K562 (cell line): ENCODE results near the gene ARSK. TPM values are rescaled to one million over a fixed set of nuclear protein-coding genes. Genes with fewer than 3 reads are reported as not detected.

ENCODE experiments used
- ATAC-seq: fragments of 200-7000 bp; cut with Tn5 transposase; 3 replicates; pipeline ENCODE4 v1.9.1; 2020; ENCODE audit warnings: moderate library complexity
- BruUV-seq: library from RNA; stranded (reverse); fragments of 400-500 nt; replicated peaks from 2 replicates; lab custom pipeline; 2021; lab: Mats Ljungman, UMichigan
- CTCF ChIA-PET: fragments of 300-600 bp; formaldehyde crosslinking; extraction: SDS; loops from one replicate; lab custom pipeline; 2021; ENCODE audit warnings: low intra/inter-chr PET ratio; lab: Yijun Ruan, JAX
- POLR2A ChIA-PET: fragments of 300-600, 350-650 bp; sonication (Branson Sonifier 250); formaldehyde crosslinking; extraction: SDS; loops from one replicate; lab custom pipeline; 2021; ENCODE audit warnings: antibody characterized with exemption, inconsistent platforms; lab: Yijun Ruan, JAX
- DNase-seq, 4 experiments: peaks; one replicate each; pipeline versions ENCODE4 v3.0.0 to v3.0.0-alpha.2; 2011 to 2018; ENCODE audit warnings: low spot score in 3 of 4, mixed read lengths in 3 of 4; ENCODE audit errors: extremely low read depth in 1 of 4
- FAIRE-seq: peaks from 2 replicates; lab custom pipeline; 2011; peaks lifted over from hg19 to GRCh38; lab: Jason Lieb, UNC
- H2AFZ ChIP-seq: 2 replicates; pipeline ENCODE4 v1.6.0; 2011; ENCODE audit warnings: low read depth, low read length, control low read depth, inconsistent platforms
- H3K27ac ChIP-seq: fragments of 200-600 bp; 3 replicates; pipeline ENCODE4 v1.8.0; 2011; ENCODE audit warnings: low read depth, mild to moderate bottlenecking, control low read depth, inconsistent platforms, low read length, moderate library complexity, mixed read lengths; ENCODE audit errors: extremely low read depth
- H3K27me3 ChIP-seq, 2 experiments: fragments of 300-600 bp in 1 of 2; 2 replicates in 1 of 2; 3 replicates in 1 of 2; pipeline versions ENCODE4 v1.6.0 to v1.8.0; 2011; ENCODE audit warnings: inconsistent platforms in 2 of 2, low read length in 2 of 2, mild to moderate bottlenecking in 1 of 2, mixed read lengths in 1 of 2, moderate library complexity in 1 of 2; ENCODE audit not compliant: control insufficient read depth in 2 of 2, insufficient read depth in 2 of 2
- H3K36me3 ChIP-seq: fragments of 300-600 bp; 3 replicates; pipeline ENCODE4 v1.8.0; 2011; ENCODE audit warnings: mild to moderate bottlenecking, low read length, inconsistent platforms; ENCODE audit not compliant: control insufficient read depth, insufficient read depth
- H3K4me1 ChIP-seq, 2 experiments: fragments of 200-600 bp in 1 of 2; replicated peaks in 1 of 2; 2 replicates in 1 of 2; 3 replicates in 1 of 2; pipeline versions ENCODE4 v1.5.1 to v1.8.0; 2011; ENCODE audit warnings: inconsistent platforms in 2 of 2, low read length in 2 of 2, mild to moderate bottlenecking in 1 of 2, mixed read lengths in 1 of 2, moderate library complexity in 1 of 2; ENCODE audit not compliant: control insufficient read depth in 2 of 2, insufficient read depth in 2 of 2
- H3K4me2 ChIP-seq: 2 replicates; pipeline ENCODE4 v1.6.1; 2011; ENCODE audit warnings: low read length, control low read depth, inconsistent platforms, mixed read lengths; ENCODE audit not compliant: insufficient read depth
- H3K4me3 ChIP-seq: fragments of 200-600 bp; sonication (generic), shearing (Covaris generic); 2 replicates; pipeline ENCODE4 v1.5.1; 2016; ENCODE audit warnings: control low read depth, inconsistent platforms
- H3K79me2 ChIP-seq: fragments of 200-600 bp; 3 replicates; pipeline ENCODE4 v1.8.0; 2011; ENCODE audit warnings: low read length, inconsistent platforms; ENCODE audit not compliant: control insufficient read depth, insufficient read depth
- H3K9ac ChIP-seq, 2 experiments: 2 replicates each; pipeline versions ENCODE4 v1.6.0 to v1.6.1; 2011; ENCODE audit warnings: low read depth in 2 of 2, low read length in 2 of 2, control low read depth in 1 of 2, inconsistent platforms in 1 of 2, mild to moderate bottlenecking in 1 of 2, mixed read lengths in 1 of 2; ENCODE audit not compliant: insufficient read depth in 1 of 2
- H3K9me1 ChIP-seq: one replicate; pipeline ENCODE4 v1.6.0; 2011; ENCODE audit warnings: inconsistent platforms, mild to moderate bottlenecking, low read length, moderate library complexity; ENCODE audit not compliant: control insufficient read depth, insufficient read depth
- H3K9me3 ChIP-seq: replicated peaks from 2 replicates; pipeline ENCODE4 v1.5.1; 2011; ENCODE audit warnings: low read depth, low read length, inconsistent platforms; ENCODE audit not compliant: control insufficient read depth, insufficient read depth
- H4K20me1 ChIP-seq: replicated peaks from 2 replicates; pipeline ENCODE4 v1.6.1; 2011; ENCODE audit warnings: low read length, inconsistent platforms, mixed read lengths; ENCODE audit not compliant: control insufficient read depth, insufficient read depth
- ARNT ChIP-seq, 2 experiments: fragments of 450-650 bp; IDR thresholded peaks; 2 replicates each; pipeline ENCODE4 v1.6.1; 2016; ENCODE audit warnings: mild to moderate bottlenecking in 1 of 2
- BHLHE40 ChIP-seq: IDR thresholded peaks from 2 replicates; pipeline ENCODE4 v1.6.1; 2011; ENCODE audit warnings: low read length, improper control_type of control experiment
- KDM5B ChIP-seq: fragments of 200-600 bp; sonication (generic); IDR thresholded peaks from 2 replicates; pipeline ENCODE4 v1.6.1; 2012; ENCODE audit warnings: low read depth, mild to moderate bottlenecking, moderate library complexity, low read length, control low read depth, inconsistent platforms; ENCODE audit not compliant: insufficient replicate concordance
- PHF21A ChIP-seq: fragments of 450-650 bp; IDR thresholded peaks from 2 replicates; pipeline ENCODE4 v1.6.1; 2017; ENCODE audit warnings: low read depth, borderline replicate concordance
- ZBTB26 ChIP-seq: fragments of 450-650 bp; formaldehyde crosslinking; IDR thresholded peaks from 2 replicates; pipeline ENCODE4 v1.4.0; 2022; ENCODE audit warnings: missing genetic modification characterization
- WGBS: fragments of 100-300 bp; shearing (Covaris generic); methylation state at CpG from one replicate; pipeline ENCODE4 v1.1.6; 2016; ENCODE audit warnings: low coverage, mixed read lengths; ENCODE audit not compliant: insufficient coverage; ENCODE audit errors: missing lambda C conversion rate; 5-methylcytosine and 5-hydroxymethylcytosine counted together
- in situ Hi-C: fragments of 300-500 bp; cut with MboI; formaldehyde crosslinking; loops from 4 replicates; pipeline ENCODE4 v1.15.0; 2018; ENCODE audit warnings: inconsistent platforms, mixed read lengths
- intact Hi-C: fragments of 100-400 bp; cut with micrococcal nuclease; formaldehyde crosslinking; loops from 2 replicates; pipeline ENCODE4 v1.14.2; 2022
- polyA plus RNA-seq, 8 experiments: library from polyadenylated mRNA; depleted of rRNA in 4 of 8; stranded (reverse) in 5 of 8; unstranded in 3 of 8; fragments of >200 nt; fragmentation: Nextera tagmentation in 2 of 8; fragmentation: Illumina TruSeq in 1 of 8; extraction: Ambion mirVana in 2 of 8; extraction: Trizol in 1 of 8; gene quantifications; 2 replicates each; pipeline versions ENCODE4 v1.2.1 to v1.2.3, GENCODE V29; 2011 to 2014; ENCODE audit warnings: inconsistent platforms in 1 of 8, missing spikeins in 1 of 8
- total RNA-seq, 7 experiments: library from RNA; depleted of rRNA in 6 of 7; stranded (reverse); fragments of >200 nt in 6 of 7; fragmentation: Illumina TruSeq in 2 of 7; extraction: Trizol in 2 of 7; gene quantifications; 2 replicates each; pipeline versions ENCODE4 v1.2.1 to v1.2.3, GENCODE V29; 2011 to 2021; ENCODE audit warnings: low replicate concordance in 1 of 7

ARSK gene
- total and polyA plus RNA-seq, 9 of the 15 experiments (the other 6 are each of a cell fraction or from before 2014, with no cell fraction given) = 2.7 to 9.4 (median 7.1) TPM

- no peak overlapping the region for H3K9ac ChIP-seq
- no peaks in the 10 kb centered on the region for H3K79me2 ChIP-seq
- FAIRE-seq (no peak), DNase-seq (no peak), ATAC-seq (no peak)
- in situ Hi-C loops (no loop called here), intact Hi-C loops (no loop called here)
- CTCF ChIA-PET = no interaction called here
- no peaks in the 10 kb centered on the region for H3K4me1 ChIP-seq
- no peaks in the 10 kb centered on the region for H3K27me3 ChIP-seq
- H3K4me2 ChIP-seq = no peak overlapping the region
- 27% methylated on average over 5 of the region's 5 CpGs for WGBS
- no peaks in the 10 kb centered on the region for H3K36me3 ChIP-seq
- H3K9me3 ChIP-seq = no peaks in the 10 kb centered on the region
- H3K9me1 ChIP-seq = no peaks in the 10 kb centered on the region
- no peaks in the 10 kb centered on the region for H4K20me1 ChIP-seq
- BruUV-seq = no TSS peak
- POLR2A ChIA-PET = interaction anchor here (0.7 to 2.3 kb wide), 3 partner anchors 8 to 231 kb away, joined by 3 to 12 read pairs (median 3); no protein-coding TSS in a partner anchor
- H3K4me3 ChIP-seq = no peak overlapping the region
- TF ChIP-seq BHLHE40 (no peak), KDM5B (no peak), ZBTB26 (CRISPR knock-in tag) (no peak), PHF21A (no peak), ARNT (IDR thresholded peaks at IDR 0.05) (no peak)
- no peak overlapping the region for H3K27ac ChIP-seq
- no peak overlapping the region for H2AFZ ChIP-seq
These were observed 68.8 kb downstream of the ARSK start for GRCh38 chr5:95623706-95624105.
